ENCODE measurements around the gene GNA14. TPM values are rescaled to one million over a fixed set of nuclear protein-coding genes. Genes with fewer than 3 reads are reported as not detected.

GNA14 gene
- total RNA-seq, 1 experiment from 2014 or later, result 1.3 TPM

DNA sequence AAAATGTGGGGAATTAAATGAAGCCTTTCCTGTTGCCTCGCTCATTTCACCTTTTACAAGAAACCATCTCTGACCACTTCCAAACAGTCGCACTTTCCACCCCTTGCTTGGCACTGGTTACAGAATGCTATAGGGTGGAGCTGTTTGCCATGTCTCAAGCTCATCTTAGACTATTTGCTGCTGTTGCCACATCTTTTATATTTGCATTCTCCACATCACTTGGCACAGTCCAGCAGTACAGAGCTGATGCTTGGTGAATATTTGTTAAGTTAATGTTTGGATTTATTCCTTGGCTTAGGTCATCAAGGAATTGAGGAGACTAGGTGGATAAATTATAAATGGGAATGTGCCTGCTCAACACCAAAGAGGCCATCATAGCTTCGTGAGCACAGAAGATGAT is 53.2 kb downstream of the GNA14 start:
- peaks cover 9% of the 10 kb centered on the region for H3K4me1 ChIP-seq (replicated peaks; ENCODE audit: insufficient read depth)
- no peaks in the 10 kb centered on the region for H3K27me3 ChIP-seq (ENCODE audit: insufficient read depth, low read depth)
- H3F3A ChIP-seq (ENCODE audit: insufficient read depth, low read depth), result peaks cover 5% of the 10 kb centered on the region; the same call in 1 of the 2 replicates
- ChIA-PET POLR2A (ENCODE audit: unreplicated experiment) (no interaction called here), CTCF (no interaction called here)
- no peak for TF ChIP-seq EZH2 (IDR thresholded peaks at IDR 0.05; ENCODE audit: low read depth)
- TF ChIP-seq, protein P1, sequence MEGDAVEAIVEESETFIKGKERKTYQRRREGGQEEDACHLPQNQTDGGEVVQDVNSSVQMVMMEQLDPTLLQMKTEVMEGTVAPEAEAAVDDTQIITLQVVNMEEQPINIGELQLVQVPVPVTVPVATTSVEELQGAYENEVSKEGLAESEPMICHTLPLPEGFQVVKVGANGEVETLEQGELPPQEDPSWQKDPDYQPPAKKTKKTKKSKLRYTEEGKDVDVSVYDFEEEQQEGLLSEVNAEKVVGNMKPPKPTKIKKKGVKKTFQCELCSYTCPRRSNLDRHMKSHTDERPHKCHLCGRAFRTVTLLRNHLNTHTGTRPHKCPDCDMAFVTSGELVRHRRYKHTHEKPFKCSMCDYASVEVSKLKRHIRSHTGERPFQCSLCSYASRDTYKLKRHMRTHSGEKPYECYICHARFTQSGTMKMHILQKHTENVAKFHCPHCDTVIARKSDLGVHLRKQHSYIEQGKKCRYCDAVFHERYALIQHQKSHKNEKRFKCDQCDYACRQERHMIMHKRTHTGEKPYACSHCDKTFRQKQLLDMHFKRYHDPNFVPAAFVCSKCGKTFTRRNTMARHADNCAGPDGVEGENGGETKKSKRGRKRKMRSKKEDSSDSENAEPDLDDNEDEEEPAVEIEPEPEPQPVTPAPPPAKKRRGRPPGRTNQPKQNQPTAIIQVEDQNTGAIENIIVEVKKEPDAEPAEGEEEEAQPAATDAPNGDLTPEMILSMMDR (conservative IDR thresholded peaks at IDR 0.05), result no peak
- H3K9me3 ChIP-seq (ENCODE audit: insufficient read depth, low read depth), result no peaks in the 10 kb centered on the region
- H3K36me3 ChIP-seq (ENCODE audit: low read depth), result no peaks in the 10 kb centered on the region
- H3K79me2 ChIP-seq (ENCODE audit: low read depth), result no peaks in the 10 kb centered on the region
- no peaks in the 10 kb centered on the region for H3K9me2 ChIP-seq (ENCODE audit: insufficient read depth)
- no peak overlapping the region for H3K4me3 ChIP-seq
- no peak overlapping the region for H3K4me2 ChIP-seq
- no peak for DNase-seq
- H2AFZ ChIP-seq, result no peak overlapping the region
- no peak overlapping the region for H3K27ac ChIP-seq
- BruUV-seq (replicated peaks), result no TSS peak
- intact Hi-C loops (cut with micrococcal nuclease; ENCODE audit: unreplicated experiment), result no loop called here
- no peaks in the 10 kb centered on the region for H4K20me1 ChIP-seq (ENCODE audit: insufficient read depth)

GRCh38 chr9:77593528-77593927 is 54.6 kb downstream of the GNA14 start:
- ChIA-PET POLR2A (ENCODE audit: unreplicated experiment) (no interaction called here), CTCF (no interaction called here)
- H3K4me1 ChIP-seq (replicated peaks; ENCODE audit: insufficient read depth), result peaks cover 21% of the 10 kb centered on the region
- H3K27ac ChIP-seq, result no peak overlapping the region
- peaks cover 17% of the 10 kb centered on the region for H3F3A ChIP-seq (ENCODE audit: insufficient read depth, low read depth)
- no peak for DNase-seq
- TF ChIP-seq, protein P1 (conservative IDR thresholded peaks at IDR 0.05), result no peak
- TF ChIP-seq EZH2 (IDR thresholded peaks at IDR 0.05; ENCODE audit: low read depth), result no peak
- H3K36me3 ChIP-seq (ENCODE audit: low read depth), result no peaks in the 10 kb centered on the region
- H3K4me3 ChIP-seq, result no peak overlapping the region
- no peaks in the 10 kb centered on the region for H3K79me2 ChIP-seq (ENCODE audit: low read depth)
- H3K9me3 ChIP-seq (ENCODE audit: insufficient read depth, low read depth), result no peaks in the 10 kb centered on the region
- no peak overlapping the region for H3K4me2 ChIP-seq
- BruUV-seq (replicated peaks), result no TSS peak
- H4K20me1 ChIP-seq (ENCODE audit: insufficient read depth), result no peaks in the 10 kb centered on the region
- intact Hi-C loops (cut with micrococcal nuclease; ENCODE audit: unreplicated experiment), result no loop called here
- H2AFZ ChIP-seq, result no peak overlapping the region
- no peaks in the 10 kb centered on the region for H3K27me3 ChIP-seq (ENCODE audit: insufficient read depth, low read depth)
- no peaks in the 10 kb centered on the region for H3K9me2 ChIP-seq (ENCODE audit: insufficient read depth)

- peaks cover 28% of the 10 kb centered on the region for H3F3A ChIP-seq (ENCODE audit: insufficient read depth, low read depth)
- no peaks in the 10 kb centered on the region for H3K9me3 ChIP-seq (ENCODE audit: insufficient read depth, low read depth)
- H3K9me2 ChIP-seq (ENCODE audit: insufficient read depth), result no peaks in the 10 kb centered on the region
- H3K4me3 ChIP-seq, result no peak overlapping the region
- H3K27me3 ChIP-seq (ENCODE audit: insufficient read depth, low read depth), result no peaks in the 10 kb centered on the region
- CTCF ChIA-PET, result no interaction called here
- H3K27ac ChIP-seq, result no peak overlapping the region
- H3K4me1 ChIP-seq (replicated peaks; ENCODE audit: insufficient read depth), result peaks cover 32% of the 10 kb centered on the region
- TF ChIP-seq, protein P1 (conservative IDR thresholded peaks at IDR 0.05), result no peak
- TF ChIP-seq EZH2 (IDR thresholded peaks at IDR 0.05; ENCODE audit: low read depth), result no peak
- no peaks in the 10 kb centered on the region for H3K36me3 ChIP-seq (ENCODE audit: low read depth)
- no TSS peak for BruUV-seq (replicated peaks)
- H2AFZ ChIP-seq, result no peak overlapping the region
- intact Hi-C loops (cut with micrococcal nuclease; ENCODE audit: unreplicated experiment), result no loop called here
- H3K79me2 ChIP-seq (ENCODE audit: low read depth), result no peaks in the 10 kb centered on the region
- DNase-seq, result no peak
- no peaks in the 10 kb centered on the region for H4K20me1 ChIP-seq (ENCODE audit: insufficient read depth)
- POLR2A ChIA-PET (ENCODE audit: unreplicated experiment), result no interaction called here
- H3K4me2 ChIP-seq, result no peak overlapping the region
These were observed 55.6 kb downstream of the GNA14 start for GRCh38 chr9:77592476-77592875.

All from PC-9 (cell line).